OCI-LY1 (cell line): ENCODE measurements around the gene PCDH11Y.
"Not testable (repeated sequence)": the region's sequence is repeated elsewhere in the genome, so short reads cannot be mapped to it uniquely, and the experiment has no call there.

Experiments used
- CTCF ChIP-seq: fragments of 200-600 bp; sonication (generic), shearing (Covaris generic); IDR thresholded peaks from 2 replicates; pipeline ENCODE4 v1.5.1; 2017; ENCODE audit warnings: mild to moderate bottlenecking, antibody characterized with exemption, low read length, moderate library complexity, mixed read lengths
- EZH2 ChIP-seq: fragments of 200-600 bp; sonication (generic), shearing (Covaris generic); IDR thresholded peaks from 2 replicates; pipeline ENCODE4 v1.8.0; 2017; ENCODE audit warnings: borderline replicate concordance, mixed run types, mild to moderate bottlenecking, antibody characterized with exemption, low read length, moderate library complexity, mixed read lengths

- TF ChIP-seq CTCF, EZH2: not testable (repeated sequence)
Measured at GRCh38 chrY:5708727-5709126, 708.6 kb downstream of the PCDH11Y start.
